Measurements from ENCODE around the gene TUNAR. TPM values are rescaled to one million over a fixed set of nuclear protein-coding genes. Genes with fewer than 3 reads are reported as not detected.

The TUNAR gene
- total RNA-seq, 2 experiments from 2014 or later: 0.17 to 0.54 TPM

- H3K9me3 ChIP-seq (ENCODE audit: low read length): no peaks in the 10 kb centered on the region
- H3K27ac ChIP-seq (ENCODE audit: low read depth, low read length, poor library complexity, severe bottlenecking): no peak overlapping the region
- intact Hi-C loops (cut with micrococcal nuclease; ENCODE audit: unreplicated experiment): no loop called here
- H3K9me2 ChIP-seq (ENCODE audit: insufficient read depth, low read length): no peaks in the 10 kb centered on the region
- H3K79me2 ChIP-seq (ENCODE audit: insufficient read depth, low read depth, low read length): no peaks in the 10 kb centered on the region
- H3K4me1 ChIP-seq (ENCODE audit: insufficient read depth, low read length, poor library complexity, severe bottlenecking): no peaks in the 10 kb centered on the region
- DNase-seq (ENCODE audit: low spot score): no peak
- no peaks in the 10 kb centered on the region for H4K20me1 ChIP-seq (ENCODE audit: insufficient read depth, low read length)
- no peak for TF ChIP-seq EZH2phosphoT487 (IDR thresholded peaks at IDR 0.05; ENCODE audit: borderline replicate concordance, low read depth, low read length)
- no peak for TF ChIP-seq CTCF (conservative IDR thresholded peaks at IDR 0.05; ENCODE audit: low read length)
- no peak overlapping the region for H3K4me2 ChIP-seq (ENCODE audit: low read length)
- no peaks in the 10 kb centered on the region for H3K36me3 ChIP-seq (ENCODE audit: insufficient read depth, low read length)
- no peak overlapping the region for H2AFZ ChIP-seq (ENCODE audit: low read length)
- POLR2A ChIA-PET: no interaction called here
- CTCF ChIA-PET (ENCODE audit: unreplicated experiment): no interaction called here
- BruUV-seq (replicated peaks): no TSS peak
- H3K4me3 ChIP-seq (ENCODE audit: low read depth, low read length, poor library complexity, severe bottlenecking): no peak overlapping the region
Measured at GRCh38 chr14:95931384-95931783, 54.8 kb downstream of the TUNAR start.

- H3K4me3 ChIP-seq (ENCODE audit: low read depth, low read length, poor library complexity, severe bottlenecking): no peak overlapping the region
- H3K4me1 ChIP-seq (ENCODE audit: insufficient read depth, low read length, poor library complexity, severe bottlenecking): no peaks in the 10 kb centered on the region
- H3K27ac ChIP-seq (ENCODE audit: low read depth, low read length, poor library complexity, severe bottlenecking): no peak overlapping the region
- H3K9me3 ChIP-seq (ENCODE audit: low read length): no peaks in the 10 kb centered on the region
- intact Hi-C loops (cut with micrococcal nuclease; ENCODE audit: unreplicated experiment): no loop called here
- H4K20me1 ChIP-seq (ENCODE audit: insufficient read depth, low read length): no peaks in the 10 kb centered on the region
- POLR2A ChIA-PET: interaction anchor here (1.1 kb wide), 1 partner anchor 28 kb away, joined by 6 read pairs; no protein-coding TSS in a partner anchor
- no peaks in the 10 kb centered on the region for H3K36me3 ChIP-seq (ENCODE audit: insufficient read depth, low read length)
- no peaks in the 10 kb centered on the region for H3K79me2 ChIP-seq (ENCODE audit: insufficient read depth, low read depth, low read length)
- no peaks in the 10 kb centered on the region for H3K9me2 ChIP-seq (ENCODE audit: insufficient read depth, low read length)
- no TSS peak for BruUV-seq (replicated peaks)
- TF ChIP-seq CTCF (conservative IDR thresholded peaks at IDR 0.05; ENCODE audit: low read length) (no peak), EZH2phosphoT487 (IDR thresholded peaks at IDR 0.05; ENCODE audit: borderline replicate concordance, low read depth, low read length) (no peak)
- CTCF ChIA-PET (ENCODE audit: unreplicated experiment): no interaction called here
- no peak overlapping the region for H3K4me2 ChIP-seq (ENCODE audit: low read length)
- DNase-seq (ENCODE audit: low spot score): peak; percentile 45
- H2AFZ ChIP-seq (ENCODE audit: low read length): no peak overlapping the region
Measured at GRCh38 chr14:95935228-95935822, 58.7 kb downstream of the TUNAR start.

- Histone ChIP-seq H3K4me1 (ENCODE audit: insufficient read depth, low read length, poor library complexity, severe bottlenecking) (no peaks in the 10 kb centered on the region), H3K4me3 (ENCODE audit: low read depth, low read length, poor library complexity, severe bottlenecking) (no peak overlapping the region), H3K9me2 (ENCODE audit: insufficient read depth, low read length) (no peaks in the 10 kb centered on the region), H4K20me1 (ENCODE audit: insufficient read depth, low read length) (no peaks in the 10 kb centered on the region), H3K36me3 (ENCODE audit: insufficient read depth, low read length) (no peaks in the 10 kb centered on the region), H3K4me2 (ENCODE audit: low read length) (no peak overlapping the region), H3K9me3 (ENCODE audit: low read length) (no peaks in the 10 kb centered on the region), H3K27ac (ENCODE audit: low read depth, low read length, poor library complexity, severe bottlenecking) (no peak overlapping the region), H3K79me2 (ENCODE audit: insufficient read depth, low read depth, low read length) (no peaks in the 10 kb centered on the region), H2AFZ (ENCODE audit: low read length) (no peak overlapping the region)
- ChIA-PET CTCF (ENCODE audit: unreplicated experiment) (no interaction called here), POLR2A (no interaction called here)
- no TSS peak for BruUV-seq (replicated peaks)
- TF ChIP-seq EZH2phosphoT487 (IDR thresholded peaks at IDR 0.05; ENCODE audit: borderline replicate concordance, low read depth, low read length): no peak
- no peak for TF ChIP-seq CTCF (conservative IDR thresholded peaks at IDR 0.05; ENCODE audit: low read length)
- intact Hi-C loops (cut with micrococcal nuclease; ENCODE audit: unreplicated experiment): no loop called here
- no peak for DNase-seq (ENCODE audit: low spot score)
Measured at GRCh38 chr14:95936041-95936440, 59.4 kb downstream of the TUNAR start.

Data from OCI-LY7 (cell line).